Hepatocyte (in vitro differentiated cells): ENCODE results near the gene HHLA2. TPM values are rescaled to one million over a fixed set of nuclear protein-coding genes. Genes with fewer than 3 reads are reported as not detected.

Source experiments
- DNase-seq: peaks from one replicate; pipeline ENCODE4 v3.0.0-alpha.2; 2016; ENCODE audit warnings: low spot score
- H2AFZ ChIP-seq: fragments of 200-600 bp; sonication (generic); 2 replicates; pipeline ENCODE4 v1.6.0; 2016; ENCODE audit warnings: antibody characterized with exemption, mild to moderate bottlenecking
- H3K27ac ChIP-seq: fragments of 200-600 bp; sonication (generic); 2 replicates; pipeline ENCODE4 v1.5.1; 2016; ENCODE audit warnings: mild to moderate bottlenecking
- H3K27me3 ChIP-seq: fragments of 200-600 bp; sonication (generic); 2 replicates; pipeline ENCODE4 v1.6.1; 2016
- H3K36me3 ChIP-seq: fragments of 200-600 bp; sonication (generic); replicated peaks from 2 replicates; pipeline ENCODE4 v1.5.1; 2016; ENCODE audit warnings: low read depth; ENCODE audit not compliant: insufficient read depth
- H3K4me1 ChIP-seq: fragments of 200-600 bp; sonication (generic); 2 replicates; pipeline ENCODE4 v1.5.1; 2016; ENCODE audit warnings: mild to moderate bottlenecking, moderate library complexity; ENCODE audit not compliant: insufficient read depth
- H3K4me2 ChIP-seq: fragments of 200-600 bp; sonication (generic); 2 replicates; pipeline ENCODE4 v1.6.0; 2016
- H3K4me3 ChIP-seq: fragments of 200-600 bp; sonication (generic); 2 replicates; pipeline ENCODE4 v1.5.1; 2016; ENCODE audit warnings: mild to moderate bottlenecking
- H3K79me2 ChIP-seq: fragments of 200-600 bp; sonication (generic); 2 replicates; pipeline ENCODE4 v1.6.0; 2017; ENCODE audit warnings: mild to moderate bottlenecking
- H3K9me2 ChIP-seq: fragments of 200-600 bp; sonication (generic); replicated peaks from 2 replicates; pipeline ENCODE4 v1.6.0; 2017; ENCODE audit warnings: mild to moderate bottlenecking; ENCODE audit not compliant: insufficient read depth
- H3K9me3 ChIP-seq: fragments of 200-600 bp; sonication (generic); 2 replicates; pipeline ENCODE4 v1.5.1; 2016; ENCODE audit warnings: low read depth, mild to moderate bottlenecking
- H4K20me1 ChIP-seq: fragments of 200-600 bp; sonication (generic); 2 replicates; pipeline ENCODE4 v1.6.0; 2016; ENCODE audit warnings: mild to moderate bottlenecking; ENCODE audit not compliant: insufficient read depth, poor library complexity, severe bottlenecking
- CTCF ChIP-seq: fragments of 200-600 bp; sonication (generic); IDR thresholded peaks from 2 replicates; pipeline ENCODE4 v1.5.1; 2016; ENCODE audit warnings: antibody characterized with exemption, mild to moderate bottlenecking; ENCODE audit not compliant: poor library complexity
- EZH2 ChIP-seq: fragments of 200-600 bp; sonication (generic); IDR thresholded peaks from 2 replicates; pipeline ENCODE4 v1.6.1; 2016; ENCODE audit warnings: antibody characterized with exemption, mild to moderate bottlenecking, borderline replicate concordance
- EZH2phosphoT487 ChIP-seq: fragments of 200-600 bp; sonication (generic); IDR thresholded peaks from one replicate; pipeline ENCODE4 v1.6.1; 2018; ENCODE audit warnings: antibody characterized with exemption, mild to moderate bottlenecking, low read depth, moderate library complexity; ENCODE audit not compliant: unreplicated experiment, severe bottlenecking
- WGBS: methylation state at CpG from one replicate; pipeline ENCODE4 v1.1.6; 2016; ENCODE audit warnings: low lambda C conversion rate; ENCODE audit errors: missing lambda C conversion rate; 5-methylcytosine and 5-hydroxymethylcytosine counted together
- polyA plus RNA-seq: library from polyadenylated mRNA; unstranded; fragments of >200 nt; fragmentation: Nextera tagmentation; extraction: Ambion mirVana; gene quantifications from 2 replicates; pipeline ENCODE4 v1.2.1, GENCODE V29; 2016
- total RNA-seq: library from RNA; depleted of rRNA; stranded (reverse); fragments of >200 nt; gene quantifications from 2 replicates; pipeline ENCODE4 v1.2.3, GENCODE V29; 2014

The HHLA2 gene
- total and polyA plus RNA-seq, 2 experiments from 2014 or later = 6.1 to 21.8 TPM

GRCh38 chr3:108354562-108354961, 58.2 kb downstream of the HHLA2 start:
- no peak for DNase-seq
- H4K20me1 ChIP-seq = no peaks in the 10 kb centered on the region
- H3K79me2 ChIP-seq = no peaks in the 10 kb centered on the region
- no peaks in the 10 kb centered on the region for H3K36me3 ChIP-seq
- H3K4me1 ChIP-seq = no peaks in the 10 kb centered on the region
- no peak overlapping the region for H3K4me3 ChIP-seq
- no peak overlapping the region for H3K27ac ChIP-seq
- TF ChIP-seq EZH2phosphoT487 = no peak
- TF ChIP-seq EZH2 = no peak
- TF ChIP-seq CTCF = no peak
- no peaks in the 10 kb centered on the region for H3K9me3 ChIP-seq
- WGBS = 79% methylated on average over 1 of the region's 1 CpG
- H2AFZ ChIP-seq = no peak overlapping the region
- H3K9me2 ChIP-seq = no peaks in the 10 kb centered on the region
- no peaks in the 10 kb centered on the region for H3K27me3 ChIP-seq
- no peak overlapping the region for H3K4me2 ChIP-seq

GRCh38 chr3:108357042-108357441, 60.7 kb downstream of the HHLA2 start:
- no peaks in the 10 kb centered on the region for H3K9me2 ChIP-seq
- H3K27ac ChIP-seq = no peak overlapping the region
- no peak overlapping the region for H3K4me3 ChIP-seq
- no peaks in the 10 kb centered on the region for H3K79me2 ChIP-seq
- no peak for TF ChIP-seq EZH2phosphoT487
- H4K20me1 ChIP-seq = no peaks in the 10 kb centered on the region
- no peaks in the 10 kb centered on the region for H3K36me3 ChIP-seq
- H3K9me3 ChIP-seq = no peaks in the 10 kb centered on the region
- no peak overlapping the region for H3K4me2 ChIP-seq
- 85% methylated on average over 2 of the region's 2 CpGs for WGBS
- no peaks in the 10 kb centered on the region for H3K4me1 ChIP-seq
- H3K27me3 ChIP-seq = no peaks in the 10 kb centered on the region
- no peak for DNase-seq
- H2AFZ ChIP-seq = no peak overlapping the region

GRCh38 chr3:108359011-108359410, 62.7 kb downstream of the HHLA2 start:
- Histone ChIP-seq H4K20me1 (no peaks in the 10 kb centered on the region), H3K4me3 (no peak overlapping the region), H3K27me3 (no peaks in the 10 kb centered on the region), H3K9me3 (no peaks in the 10 kb centered on the region), H3K36me3 (no peaks in the 10 kb centered on the region), H3K4me2 (no peak overlapping the region), H2AFZ (no peak overlapping the region), H3K79me2 (no peaks in the 10 kb centered on the region), H3K9me2 (no peaks in the 10 kb centered on the region), H3K4me1 (no peaks in the 10 kb centered on the region), H3K27ac (no peak overlapping the region)
- no peak for TF ChIP-seq EZH2phosphoT487
- no peak for TF ChIP-seq CTCF
- no peak for TF ChIP-seq EZH2
- no peak for DNase-seq
- WGBS = 84% methylated on average over 2 of the region's 2 CpGs

GRCh38 chr3:108376026-108376425, 79.7 kb downstream of the HHLA2 start:
- H3K9me3 ChIP-seq = no peaks in the 10 kb centered on the region
- no peaks in the 10 kb centered on the region for H3K4me1 ChIP-seq
- TF ChIP-seq EZH2phosphoT487 = no peak
- TF ChIP-seq EZH2 = no peak
- no peak for TF ChIP-seq CTCF
- H4K20me1 ChIP-seq = no peaks in the 10 kb centered on the region
- no peaks in the 10 kb centered on the region for H3K36me3 ChIP-seq
- no peak overlapping the region for H3K4me3 ChIP-seq
- no peaks in the 10 kb centered on the region for H3K79me2 ChIP-seq
- H3K4me2 ChIP-seq = no peak overlapping the region
- H3K9me2 ChIP-seq = no peaks in the 10 kb centered on the region
- no peaks in the 10 kb centered on the region for H3K27me3 ChIP-seq
- H2AFZ ChIP-seq = no peak overlapping the region
- DNase-seq = no peak
- H3K27ac ChIP-seq = no peak overlapping the region
- WGBS = 0% methylated on average over 1 of the region's 1 CpG
